B cell (primary cell): ENCODE data around the gene CSAG2.
"Not testable (repeated sequence)": the region's sequence is repeated elsewhere in the genome, so short reads cannot be mapped to it uniquely, and the experiment has no call there.

ENCODE experiments used
- EZH2 ChIP-seq: IDR thresholded peaks from 2 replicates; pipeline ENCODE4 v1.6.1; 2012; ENCODE audit warnings: borderline replicate concordance, low read depth, mild to moderate bottlenecking, moderate library complexity, low read length; ENCODE audit not compliant: insufficient read depth, poor library complexity, severe bottlenecking
- TF ChIP-seq, protein P1 (sequence below): fragments of 200-600 bp; IDR thresholded peaks from one replicate; pipeline ENCODE4 v1.8.0; 2022; ENCODE audit warnings: antibody characterized with exemption, mild to moderate bottlenecking

DNA sequence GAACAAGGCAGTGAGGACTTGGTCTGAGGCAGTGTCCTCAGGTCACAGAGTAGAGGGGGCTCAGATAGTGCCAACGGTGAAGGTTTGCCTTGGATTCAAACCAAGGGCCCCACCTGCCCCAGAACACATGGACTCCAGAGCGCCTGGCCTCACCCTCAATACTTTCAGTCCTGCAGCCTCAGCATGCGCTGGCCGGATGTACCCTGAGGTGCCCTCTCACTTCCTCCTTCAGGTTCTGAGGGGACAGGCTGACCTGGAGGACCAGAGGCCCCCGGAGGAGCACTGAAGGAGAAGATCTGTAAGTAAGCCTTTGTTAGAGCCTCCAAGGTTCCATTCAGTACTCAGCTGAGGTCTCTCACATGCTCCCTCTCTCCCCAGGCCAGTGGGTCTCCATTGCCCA lies 8.7 kb downstream of the CSAG2 start:
- TF ChIP-seq, protein P1, sequence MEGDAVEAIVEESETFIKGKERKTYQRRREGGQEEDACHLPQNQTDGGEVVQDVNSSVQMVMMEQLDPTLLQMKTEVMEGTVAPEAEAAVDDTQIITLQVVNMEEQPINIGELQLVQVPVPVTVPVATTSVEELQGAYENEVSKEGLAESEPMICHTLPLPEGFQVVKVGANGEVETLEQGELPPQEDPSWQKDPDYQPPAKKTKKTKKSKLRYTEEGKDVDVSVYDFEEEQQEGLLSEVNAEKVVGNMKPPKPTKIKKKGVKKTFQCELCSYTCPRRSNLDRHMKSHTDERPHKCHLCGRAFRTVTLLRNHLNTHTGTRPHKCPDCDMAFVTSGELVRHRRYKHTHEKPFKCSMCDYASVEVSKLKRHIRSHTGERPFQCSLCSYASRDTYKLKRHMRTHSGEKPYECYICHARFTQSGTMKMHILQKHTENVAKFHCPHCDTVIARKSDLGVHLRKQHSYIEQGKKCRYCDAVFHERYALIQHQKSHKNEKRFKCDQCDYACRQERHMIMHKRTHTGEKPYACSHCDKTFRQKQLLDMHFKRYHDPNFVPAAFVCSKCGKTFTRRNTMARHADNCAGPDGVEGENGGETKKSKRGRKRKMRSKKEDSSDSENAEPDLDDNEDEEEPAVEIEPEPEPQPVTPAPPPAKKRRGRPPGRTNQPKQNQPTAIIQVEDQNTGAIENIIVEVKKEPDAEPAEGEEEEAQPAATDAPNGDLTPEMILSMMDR = not testable (repeated sequence)
- TF ChIP-seq EZH2 = not testable (repeated sequence)
